Gastrocnemius medialis (tissue), 4 donors: Measurements from ENCODE around the gene CIART.

Experiments used
- POLR2A ChIP-seq, 2 donors: fragments of 450-650 bp; IDR thresholded peaks; one replicate each; pipeline ENCODE4 v1.6.1; 2017; ENCODE audit warnings: antibody characterized with exemption in 2 of 2, mild to moderate bottlenecking in 2 of 2, moderate library complexity in 2 of 2
- TF ChIP-seq, protein P1 (sequence below), 5 experiments: fragments of 450-650 bp in 3 of 5; fragments of 200-600 bp in 2 of 5; sonication (generic) in 2 of 5; IDR thresholded peaks in 4 of 5; conservative IDR thresholded peaks in 1 of 5; 1 replicate in 4 of 5; 2 replicates in 1 of 5; pipeline ENCODE4 v1.5.1; 2016 to 2019; ENCODE audit warnings: antibody characterized with exemption in 5 of 5, mild to moderate bottlenecking in 3 of 5, moderate library complexity in 3 of 5

DNA sequence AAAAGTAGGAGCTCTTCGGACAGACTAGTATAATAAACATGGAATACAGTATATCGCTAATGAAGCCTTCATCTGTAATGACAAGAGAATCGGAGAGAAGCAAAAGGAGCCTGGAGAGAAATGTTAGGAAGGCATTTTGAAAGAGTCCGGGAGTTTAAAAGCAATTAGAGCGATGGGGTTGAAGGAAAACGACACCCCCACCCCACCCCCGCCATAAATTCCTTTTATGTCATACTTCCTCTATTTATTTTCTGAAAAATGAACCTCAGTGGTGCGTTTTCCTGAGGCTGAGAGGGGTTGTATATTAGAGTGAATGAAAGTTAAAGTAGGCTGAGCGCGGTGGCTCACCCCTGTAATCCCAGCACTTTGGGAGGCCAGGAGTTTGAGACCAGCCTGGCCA is 12.9 kb upstream of the CIART start:
- TF ChIP-seq, protein P1, sequence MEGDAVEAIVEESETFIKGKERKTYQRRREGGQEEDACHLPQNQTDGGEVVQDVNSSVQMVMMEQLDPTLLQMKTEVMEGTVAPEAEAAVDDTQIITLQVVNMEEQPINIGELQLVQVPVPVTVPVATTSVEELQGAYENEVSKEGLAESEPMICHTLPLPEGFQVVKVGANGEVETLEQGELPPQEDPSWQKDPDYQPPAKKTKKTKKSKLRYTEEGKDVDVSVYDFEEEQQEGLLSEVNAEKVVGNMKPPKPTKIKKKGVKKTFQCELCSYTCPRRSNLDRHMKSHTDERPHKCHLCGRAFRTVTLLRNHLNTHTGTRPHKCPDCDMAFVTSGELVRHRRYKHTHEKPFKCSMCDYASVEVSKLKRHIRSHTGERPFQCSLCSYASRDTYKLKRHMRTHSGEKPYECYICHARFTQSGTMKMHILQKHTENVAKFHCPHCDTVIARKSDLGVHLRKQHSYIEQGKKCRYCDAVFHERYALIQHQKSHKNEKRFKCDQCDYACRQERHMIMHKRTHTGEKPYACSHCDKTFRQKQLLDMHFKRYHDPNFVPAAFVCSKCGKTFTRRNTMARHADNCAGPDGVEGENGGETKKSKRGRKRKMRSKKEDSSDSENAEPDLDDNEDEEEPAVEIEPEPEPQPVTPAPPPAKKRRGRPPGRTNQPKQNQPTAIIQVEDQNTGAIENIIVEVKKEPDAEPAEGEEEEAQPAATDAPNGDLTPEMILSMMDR (IDR thresholded peaks at IDR 0.05 in 4 of 5, conservative IDR thresholded peaks at IDR 0.05 in 1 of 5), result no peak
- TF ChIP-seq POLR2A (IDR thresholded peaks at IDR 0.05), result no peak
